MCF 10A (cell line): ENCODE data around the gene DNAH3. TPM values are rescaled to one million over a fixed set of nuclear protein-coding genes. Genes with fewer than 3 reads are reported as not detected.
"Not testable (repeated sequence)": the region's sequence is repeated elsewhere in the genome, so short reads cannot be mapped to it uniquely, and the experiment has no call there.

Source experiments
- BruUV-seq: library from RNA; stranded (reverse); fragments of 400-500 nt; replicated peaks from 2 replicates; lab custom pipeline; 2021; lab: Mats Ljungman, UMichigan
- CTCF ChIA-PET: fragments of 300-600 bp; sonication (Branson Sonifier 250); formaldehyde crosslinking; extraction: SDS; loops from one replicate; lab custom pipeline; 2021; ENCODE audit warnings: antibody characterized with exemption, inconsistent platforms; lab: Yijun Ruan, JAX
- POLR2A ChIA-PET: fragments of 300-600, 350-650 bp; sonication (Branson Sonifier 250); formaldehyde crosslinking; extraction: SDS; loops from one replicate; lab custom pipeline; 2020; ENCODE audit warnings: antibody characterized with exemption, inconsistent platforms; lab: Yijun Ruan, JAX
- DNase-seq: peaks from one replicate; pipeline ENCODE4 v3.0.0-alpha.2; 2018; ENCODE audit not compliant: unreplicated experiment
- H3K27ac Mint-ChIP-seq: one replicate; pipeline ENCODE4 v1.8.0; 2022; ENCODE audit warnings: mild to moderate bottlenecking, low read depth, mixed read lengths; ENCODE audit not compliant: unreplicated experiment
- H3K27me3 Mint-ChIP-seq: one replicate; pipeline ENCODE4 v1.8.0; 2022; ENCODE audit warnings: mixed read lengths; ENCODE audit not compliant: insufficient read depth, unreplicated experiment
- H3K36me3 Mint-ChIP-seq: one replicate; pipeline ENCODE4 v1.8.0; 2022; ENCODE audit warnings: mild to moderate bottlenecking, moderate library complexity, mixed read lengths; ENCODE audit not compliant: insufficient read depth, unreplicated experiment
- H3K4me1 Mint-ChIP-seq: one replicate; pipeline ENCODE4 v1.8.0; 2022; ENCODE audit warnings: mixed read lengths; ENCODE audit not compliant: insufficient read depth, unreplicated experiment
- H3K4me3 Mint-ChIP-seq: one replicate; pipeline ENCODE4 v1.8.0; 2022; ENCODE audit warnings: mild to moderate bottlenecking, moderate library complexity, mixed read lengths; ENCODE audit not compliant: unreplicated experiment
- H3K9me3 Mint-ChIP-seq: one replicate; pipeline ENCODE4 v1.8.0; 2022; ENCODE audit warnings: mixed read lengths; ENCODE audit not compliant: unreplicated experiment
- CTCF ChIP-seq: fragments of 200-600 bp; IDR thresholded peaks from one replicate; pipeline ENCODE4 v1.8.0; 2022; ENCODE audit warnings: antibody characterized with exemption, mild to moderate bottlenecking; ENCODE audit not compliant: unreplicated experiment
- intact Hi-C: fragments of 100-400 bp; cut with micrococcal nuclease; formaldehyde crosslinking; loops from 2 replicates; pipeline ENCODE4 v1.14.1; 2022
- total RNA-seq: library from RNA; stranded (reverse); gene quantifications from 2 replicates; pipeline ENCODE4 v1.2.3, GENCODE V29; 2022

Gene DNAH3
- total RNA-seq, 1 experiment from 2014 or later, result not detected

GRCh38 chr16:21179126-21179982, 28.7 kb upstream of the DNAH3 start:
- Mint-ChIP-seq H3K36me3 (peaks cover 35% of the 10 kb centered on the region), H3K4me1 (no peaks in the 10 kb centered on the region), H3K4me3 (no peak overlapping the region), H3K27me3 (no peaks in the 10 kb centered on the region), H3K9me3 (no peaks in the 10 kb centered on the region), H3K27ac (no peak overlapping the region)
- TSS peak; percentile 35 for BruUV-seq
- POLR2A ChIA-PET, result no interaction called here
- TF ChIP-seq CTCF, result no peak
- CTCF ChIA-PET, result interaction anchor here (0.6 kb wide), 2 partner anchors 12 to 163 kb away, joined by 3 to 7 read pairs; no protein-coding TSS in a partner anchor
- intact Hi-C loops, result no loop called here
- no peak for DNase-seq

- H3K4me1 Mint-ChIP-seq, result no peaks in the 10 kb centered on the region
- CTCF ChIA-PET, result no interaction called here
Observed at GRCh38 chr16:21175397-21175796, 24.8 kb upstream of the DNAH3 start.

GRCh38 chr16:21172650-21173049, 22.0 kb upstream of the DNAH3 start:
- no peak for TF ChIP-seq CTCF
- Mint-ChIP-seq H3K27me3 (no peaks in the 10 kb centered on the region), H3K27ac (no peak overlapping the region), H3K4me1 (no peaks in the 10 kb centered on the region), H3K4me3 (no peak overlapping the region), H3K9me3 (no peaks in the 10 kb centered on the region), H3K36me3 (peaks cover 56% of the 10 kb centered on the region)
- intact Hi-C loops, result no loop called here
- ChIA-PET CTCF (interaction anchor here (1.0 to 1.1 kb wide), 3 partner anchors 15 to 128 kb away, joined by 3 to 6 read pairs (median 3); no protein-coding TSS in a partner anchor), POLR2A (interaction anchor here (1.2 kb wide), 1 partner anchor 16 kb away, joined by 4 read pairs; no protein-coding TSS in a partner anchor)
- no TSS peak for BruUV-seq
- DNase-seq, result no peak

More at GRCh38 chr16:21175397-21175796, 24.8 kb upstream of the DNAH3 start:
- intact Hi-C loops, result no loop called here
- BruUV-seq, result no TSS peak
- no peak for DNase-seq
- TF ChIP-seq CTCF, result no peak
- POLR2A ChIA-PET, result no interaction called here
- Mint-ChIP-seq H3K4me3 (no peak overlapping the region), H3K36me3 (peaks cover 62% of the 10 kb centered on the region), H3K27me3 (no peaks in the 10 kb centered on the region), H3K9me3 (no peaks in the 10 kb centered on the region), H3K27ac (no peak overlapping the region)

GRCh38 chr16:21170116-21170515, 19.5 kb upstream of the DNAH3 start:
- H3K9me3 Mint-ChIP-seq, DNase-seq, intact Hi-C loops, H3K27ac Mint-ChIP-seq, H3K4me3 Mint-ChIP-seq, H3K27me3 Mint-ChIP-seq, BruUV-seq, H3K4me1 Mint-ChIP-seq: not testable (repeated sequence)
- ChIA-PET POLR2A (interaction anchor here (0.8 kb wide), 1 partner anchor 8 kb away, joined by 4 read pairs; no protein-coding TSS in a partner anchor), CTCF (interaction anchor here (1.0 to 2.8 kb wide), 4 partner anchors 13 to 130 kb away, joined by 3 to 12 read pairs (median 7); partner anchors contain the start of gene LDAF1)
- peaks cover 74% of the 10 kb centered on the region for H3K36me3 Mint-ChIP-seq
